H9 (cell line): Measurements from ENCODE around the gene VIP. TPM values are rescaled to one million over a fixed set of nuclear protein-coding genes. Genes with fewer than 3 reads are reported as not detected.

Experiments used
- DNase-seq: peaks from one replicate; pipeline ENCODE4 v3.0.0-alpha.2; 2017
- H2AFZ ChIP-seq: one replicate; pipeline ENCODE4 v1.6.1; 2013; ENCODE audit warnings: mild to moderate bottlenecking, low read length, control low read depth, moderate library complexity
- H2AK5ac ChIP-seq: 2 replicates; pipeline ENCODE4 v1.6.1; 2013; ENCODE audit warnings: low read length, control low read depth, mixed read lengths; ENCODE audit not compliant: insufficient read length
- H2BK120ac ChIP-seq: one replicate; pipeline ENCODE4 v1.6.1; 2013; ENCODE audit warnings: low read depth, mild to moderate bottlenecking, low read length, control low read depth, inconsistent platforms; ENCODE audit not compliant: poor library complexity, severe bottlenecking
- H2BK12ac ChIP-seq: 2 replicates; pipeline ENCODE4 v1.6.1; 2013; ENCODE audit warnings: low read length, control low read depth, mixed read lengths, low read depth; ENCODE audit not compliant: insufficient read length
- H2BK15ac ChIP-seq: 2 replicates; pipeline ENCODE4 v1.6.1; 2013; ENCODE audit warnings: low read depth, low read length, control low read depth
- H2BK20ac ChIP-seq: one replicate; pipeline ENCODE4 v1.6.1; 2013; ENCODE audit warnings: low read depth, mild to moderate bottlenecking, low read length, control low read depth, inconsistent platforms; ENCODE audit not compliant: poor library complexity, severe bottlenecking
- H2BK5ac ChIP-seq: 2 replicates; pipeline ENCODE4 v1.6.1; 2013; ENCODE audit warnings: low read length, control low read depth, mixed read lengths; ENCODE audit not compliant: insufficient read length
- H3K14ac ChIP-seq: 2 replicates; pipeline ENCODE4 v1.6.1; 2013; ENCODE audit warnings: low read length, control low read depth; ENCODE audit not compliant: insufficient read depth
- H3K18ac ChIP-seq: 2 replicates; pipeline ENCODE4 v1.6.1; 2013; ENCODE audit warnings: low read depth, mild to moderate bottlenecking, mixed read lengths, low read length, control low read depth; ENCODE audit not compliant: insufficient read length
- H3K23ac ChIP-seq: 2 replicates; pipeline ENCODE4 v1.6.1; 2013; ENCODE audit warnings: low read length, control low read depth, mixed read lengths, low read depth; ENCODE audit not compliant: insufficient read length
- H3K23me2 ChIP-seq: 2 replicates; pipeline ENCODE4 v1.6.1; 2013; ENCODE audit warnings: low read depth, mild to moderate bottlenecking, mixed read lengths, low read length, control low read depth; ENCODE audit not compliant: insufficient read length, poor library complexity, severe bottlenecking
- H3K27ac ChIP-seq: 2 replicates; pipeline ENCODE4 v1.5.1; 2013; ENCODE audit warnings: low read length, control low read depth, mixed read lengths, low read depth; ENCODE audit not compliant: insufficient read length
- H3K27me3 ChIP-seq: 2 replicates; pipeline ENCODE4 v1.6.1; 2013; ENCODE audit warnings: low read length, control low read depth, inconsistent platforms; ENCODE audit not compliant: insufficient read depth
- H3K4ac ChIP-seq: 2 replicates; pipeline ENCODE4 v1.6.1; 2013; ENCODE audit warnings: low read depth, mild to moderate bottlenecking, control low read depth, inconsistent platforms, low read length, moderate library complexity
- H3K4me1 ChIP-seq: 2 replicates; pipeline ENCODE4 v1.6.1; 2013; ENCODE audit warnings: low read length, control low read depth, inconsistent platforms; ENCODE audit not compliant: insufficient read depth
- H3K4me2 ChIP-seq: 2 replicates; pipeline ENCODE4 v1.6.1; 2013; ENCODE audit warnings: low read length, control low read depth, mixed read lengths; ENCODE audit not compliant: insufficient read length, insufficient read depth
- H3K56ac ChIP-seq: 2 replicates; pipeline ENCODE4 v1.6.1; 2013; ENCODE audit warnings: low read depth, mild to moderate bottlenecking, mixed read lengths, low read length, control low read depth; ENCODE audit not compliant: insufficient read length
- H3K79me1 ChIP-seq: 2 replicates; pipeline ENCODE4 v1.6.1; 2013; ENCODE audit warnings: low read depth, mild to moderate bottlenecking, moderate library complexity, low read length, control low read depth, inconsistent platforms; ENCODE audit not compliant: insufficient read depth, poor library complexity, severe bottlenecking
- H3K79me2 ChIP-seq: 2 replicates; pipeline ENCODE4 v1.6.1; 2013; ENCODE audit warnings: low read length, control low read depth, inconsistent platforms; ENCODE audit not compliant: insufficient read depth
- H3K9ac ChIP-seq: 2 replicates; pipeline ENCODE4 v1.6.1; 2013; ENCODE audit warnings: low read length, control low read depth, mixed read lengths; ENCODE audit not compliant: insufficient read length; ENCODE audit errors: extremely low read depth
- H3K9me3 ChIP-seq: one replicate; pipeline ENCODE4 v1.6.1; 2013; ENCODE audit warnings: low read depth, low read length, inconsistent platforms; ENCODE audit not compliant: control insufficient read depth
- H3T11ph ChIP-seq: one replicate; pipeline ENCODE4 v1.6.1; 2013; ENCODE audit warnings: mild to moderate bottlenecking, low read length, control low read depth, inconsistent platforms
- H4K20me1 ChIP-seq: one replicate; pipeline ENCODE4 v1.6.1; 2013; ENCODE audit not compliant: control insufficient read depth, insufficient read length, insufficient read depth
- H4K5ac ChIP-seq: 2 replicates; pipeline ENCODE4 v1.6.1; 2013; ENCODE audit warnings: low read depth, mild to moderate bottlenecking, mixed read lengths, low read length, control low read depth; ENCODE audit not compliant: insufficient read length
- H4K8ac ChIP-seq: replicated peaks from 2 replicates; pipeline ENCODE4 v1.6.1; 2013; ENCODE audit warnings: low read length, control low read depth, mixed read lengths, low read depth; ENCODE audit not compliant: insufficient read length
- H4K91ac ChIP-seq: 2 replicates; pipeline ENCODE4 v1.6.1; 2013; ENCODE audit warnings: low read depth, mild to moderate bottlenecking, moderate library complexity, mixed read lengths, low read length, control low read depth; ENCODE audit not compliant: insufficient read length
- H3K27ac Mint-ChIP-seq, 3 experiments: 2 replicates in 2 of 3; 3 replicates in 1 of 3; pipeline ENCODE4 v1.8.0; 2020 to 2021; ENCODE audit warnings: mixed read lengths in 3 of 3, mild to moderate bottlenecking in 1 of 3, moderate library complexity in 1 of 3
- H3K27me3 Mint-ChIP-seq: 2 replicates; pipeline ENCODE4 v1.8.0; 2021; ENCODE audit warnings: low read depth, mild to moderate bottlenecking, moderate library complexity, mixed read lengths
- H3K36me3 Mint-ChIP-seq, 3 experiments: 2 replicates in 2 of 3; 3 replicates in 1 of 3; pipeline ENCODE4 v1.8.0; 2020 to 2021; ENCODE audit warnings: low read depth in 3 of 3, mixed read lengths in 3 of 3; ENCODE audit not compliant: insufficient read depth in 1 of 3
- H3K4me1 Mint-ChIP-seq, 2 experiments: 2 replicates each; pipeline ENCODE4 v1.8.0; 2020; ENCODE audit warnings: mixed read lengths in 2 of 2
- H3K4me3 Mint-ChIP-seq, 2 experiments: 2 replicates in 1 of 2; 3 replicates in 1 of 2; pipeline ENCODE4 v1.8.0; 2020 to 2021; ENCODE audit warnings: mild to moderate bottlenecking in 2 of 2, mixed read lengths in 2 of 2, moderate library complexity in 1 of 2
- H3K9me3 Mint-ChIP-seq, 2 experiments: 2 replicates in 1 of 2; 3 replicates in 1 of 2; pipeline ENCODE4 v1.8.0; 2020; ENCODE audit warnings: mild to moderate bottlenecking in 2 of 2, mixed read lengths in 2 of 2, moderate library complexity in 1 of 2
- WGBS: extraction: QIAGEN DNeasy Blood & Tissue Kit; methylation state at CpG from one replicate; pipeline ENCODE4 v1.1.7; 2013; ENCODE audit warnings: missing lambda C conversion rate, low lambda C conversion rate, mixed read lengths; ENCODE audit not compliant: insufficient read length; ENCODE audit errors: extremely low coverage; 5-methylcytosine and 5-hydroxymethylcytosine counted together
- total RNA-seq: library from RNA; stranded (reverse); gene quantifications from 2 replicates; pipeline ENCODE4 v1.2.1, GENCODE V29; 2021
- TF ChIP-seq, protein P1 (sequence below): fragments of 200-600 bp; sonication (generic); conservative IDR thresholded peaks from 3 replicates; pipeline ENCODE4 v1.8.0; 2021; ENCODE audit warnings: antibody characterized with exemption, mild to moderate bottlenecking

The VIP gene
- total RNA-seq, 1 experiment from 2014 or later: not detected

GRCh38 chr6:152783217-152783878 lies 32.8 kb downstream of the VIP start:
- no peak overlapping the region for H2AK5ac ChIP-seq

More at GRCh38 chr6:152783217-152783878, 32.8 kb downstream of the VIP start:
- no peak overlapping the region for H3K14ac ChIP-seq
- no peaks in the 10 kb centered on the region for H4K20me1 ChIP-seq
- no peak overlapping the region for H2AFZ ChIP-seq
- no peak overlapping the region for H2BK5ac ChIP-seq
- H2BK20ac ChIP-seq: no peak overlapping the region
- TF ChIP-seq, protein P1, sequence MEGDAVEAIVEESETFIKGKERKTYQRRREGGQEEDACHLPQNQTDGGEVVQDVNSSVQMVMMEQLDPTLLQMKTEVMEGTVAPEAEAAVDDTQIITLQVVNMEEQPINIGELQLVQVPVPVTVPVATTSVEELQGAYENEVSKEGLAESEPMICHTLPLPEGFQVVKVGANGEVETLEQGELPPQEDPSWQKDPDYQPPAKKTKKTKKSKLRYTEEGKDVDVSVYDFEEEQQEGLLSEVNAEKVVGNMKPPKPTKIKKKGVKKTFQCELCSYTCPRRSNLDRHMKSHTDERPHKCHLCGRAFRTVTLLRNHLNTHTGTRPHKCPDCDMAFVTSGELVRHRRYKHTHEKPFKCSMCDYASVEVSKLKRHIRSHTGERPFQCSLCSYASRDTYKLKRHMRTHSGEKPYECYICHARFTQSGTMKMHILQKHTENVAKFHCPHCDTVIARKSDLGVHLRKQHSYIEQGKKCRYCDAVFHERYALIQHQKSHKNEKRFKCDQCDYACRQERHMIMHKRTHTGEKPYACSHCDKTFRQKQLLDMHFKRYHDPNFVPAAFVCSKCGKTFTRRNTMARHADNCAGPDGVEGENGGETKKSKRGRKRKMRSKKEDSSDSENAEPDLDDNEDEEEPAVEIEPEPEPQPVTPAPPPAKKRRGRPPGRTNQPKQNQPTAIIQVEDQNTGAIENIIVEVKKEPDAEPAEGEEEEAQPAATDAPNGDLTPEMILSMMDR: no peak
- no peak overlapping the region for H2BK12ac ChIP-seq
- no peak overlapping the region for H3T11ph ChIP-seq
- H3K23ac ChIP-seq: no peak overlapping the region
- H3K79me2 ChIP-seq: no peaks in the 10 kb centered on the region
- H4K91ac ChIP-seq: no peak overlapping the region
- H2BK120ac ChIP-seq: no peak overlapping the region
- no peak overlapping the region for H4K5ac ChIP-seq
- no peaks in the 10 kb centered on the region for H3K79me1 ChIP-seq
- H3K27me3 ChIP-seq: no peaks in the 10 kb centered on the region
- no peak overlapping the region for H3K9ac ChIP-seq
- no peak overlapping the region for H3K18ac ChIP-seq
- H3K23me2 ChIP-seq: no peaks in the 10 kb centered on the region
- no peak overlapping the region for H4K8ac ChIP-seq
- Mint-ChIP-seq H3K4me1 (no peaks in the 10 kb centered on the region), H3K9me3 (no peaks in the 10 kb centered on the region; a peak in 1 of 5 replicates), H3K27ac (no peak overlapping the region), H3K36me3 (no peaks in the 10 kb centered on the region), H3K27me3 (no peaks in the 10 kb centered on the region), H3K4me3 (no peak overlapping the region)
- H3K27ac ChIP-seq: no peak overlapping the region
- WGBS: no CpG with 5 or more reads among the region's 9 CpGs
- no peaks in the 10 kb centered on the region for H3K4me1 ChIP-seq
- H3K56ac ChIP-seq: no peak overlapping the region
- H3K4ac ChIP-seq: no peak overlapping the region
- H2BK15ac ChIP-seq: no peak overlapping the region
- H3K9me3 ChIP-seq: no peaks in the 10 kb centered on the region
- H3K4me2 ChIP-seq: no peak overlapping the region
- DNase-seq: no peak
